ENCODE results near the gene CCDC63. TPM values are rescaled to one million over a fixed set of nuclear protein-coding genes. Genes with fewer than 3 reads are reported as not detected.
"Not testable (repeated sequence)": the region's sequence is repeated elsewhere in the genome, so short reads cannot be mapped to it uniquely, and the experiment has no call there.

Gene CCDC63
- total RNA-seq, 1 donor from 2014 or later = not detected

- no peak for DNase-seq (ENCODE audit: low spot score)
Observed at GRCh38 chr12:110948041-110948440, 101.3 kb downstream of the CCDC63 start.

- not testable (repeated sequence) for DNase-seq (ENCODE audit: low spot score)
Observed at GRCh38 chr12:110950466-110950865, 103.7 kb downstream of the CCDC63 start.

DNA sequence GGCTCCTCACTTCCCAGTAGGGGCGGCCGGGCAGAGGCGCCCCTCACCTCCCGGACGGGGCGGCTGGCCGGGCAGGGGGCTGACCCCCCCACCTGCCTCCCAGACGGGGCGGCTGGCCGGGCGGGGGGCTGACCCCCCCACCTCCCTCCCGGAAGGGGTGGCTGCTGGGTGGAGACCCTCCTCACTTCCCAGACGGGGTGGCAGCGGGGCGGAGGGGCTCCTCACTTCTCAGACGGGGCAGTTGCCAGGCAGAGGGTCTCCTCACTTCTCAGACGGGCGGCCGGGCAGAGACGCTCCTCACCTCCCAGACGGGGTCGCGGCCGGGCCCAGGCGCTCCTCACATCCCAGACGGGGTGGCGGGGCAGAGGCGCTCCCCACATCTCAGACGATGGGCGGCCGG is 104.1 kb downstream of the CCDC63 start:
- not testable (repeated sequence) for DNase-seq (ENCODE audit: low spot score)

Other genes starting within 250 kb of the CCDC63 start
- gene TCTN1, start 232.9 kb upstream of the CCDC63 start, total RNA-seq = 22.7 TPM
- 4.2 TPM for gene HVCN1, start 157.9 kb upstream of the CCDC63 start, total RNA-seq
- 101 TPM for gene PPP1CC, start 104.1 kb upstream of the CCDC63 start, total RNA-seq
- not detected for gene MYL2, start 73.6 kb downstream of the CCDC63 start, total RNA-seq
- gene CUX2, start 187.2 kb downstream of the CCDC63 start, total RNA-seq = 0.10 TPM

All from mesenteric fat pad (tissue), 1 donor.